ENCODE results near the gene CDCA5.

CDCA5 gene

GRCh38 chr11:65113839-65114238 is 30.0 kb upstream of the CDCA5 start:
- DNase-seq (ENCODE audit: low read depth in 2 of 2), result no peak
- no peak overlapping the region for H3K4me3 ChIP-seq (replicated peaks in 1 of 2; ENCODE audit: low read depth in 2 of 2, low read length in 2 of 2)
- TF ChIP-seq CTCF (IDR thresholded peaks at IDR 0.05; ENCODE audit: low read depth, low read length), result no peak

- no peak for TF ChIP-seq CTCF (IDR thresholded peaks at IDR 0.05; ENCODE audit: low read depth, low read length)
- no peak for DNase-seq (ENCODE audit: low read depth in 2 of 2)
- peak overlapping the region in 1 of 2 donors; percentile 41 for H3K4me3 ChIP-seq (replicated peaks in 1 of 2; ENCODE audit: low read depth in 2 of 2, low read length in 2 of 2)
These were observed 29.5 kb upstream of the CDCA5 start for GRCh38 chr11:65113361-65113756.

GRCh38 chr11:65112546-65113360 is 28.9 kb upstream of the CDCA5 start:
- peak; percentile 43 for TF ChIP-seq CTCF (IDR thresholded peaks at IDR 0.05; ENCODE audit: low read depth, low read length)
- DNase-seq (ENCODE audit: low read depth in 2 of 2), result peak; percentile 40 to 50
- peak overlapping the region; percentile 49 to 59 for H3K4me3 ChIP-seq (replicated peaks in 1 of 2; ENCODE audit: low read depth in 2 of 2, low read length in 2 of 2)

- peak; percentile 92 to 94 for DNase-seq (ENCODE audit: low read depth in 2 of 2)
- TF ChIP-seq CTCF (IDR thresholded peaks at IDR 0.05; ENCODE audit: low read depth, low read length), result no peak
- H3K4me3 ChIP-seq (replicated peaks in 1 of 2; ENCODE audit: low read depth in 2 of 2, low read length in 2 of 2), result peak within 1 kb of the TSS; percentile 49 to 59
These were observed 28.1 kb upstream of the CDCA5 start, which contains the start of gene TM7SF2 for GRCh38 chr11:65111744-65112545. Gene TM7SF2 (plus strand): TSS chr11:65111872. CDS start chr11:65112016, 144 bp downstream.

GRCh38 chr11:65111159-65111743 is 27.4 kb upstream of the CDCA5 start:
- DNase-seq (ENCODE audit: low read depth in 2 of 2), result no peak
- TF ChIP-seq CTCF (IDR thresholded peaks at IDR 0.05; ENCODE audit: low read depth, low read length), result no peak
- no peak overlapping the region for H3K4me3 ChIP-seq (replicated peaks in 1 of 2; ENCODE audit: low read depth in 2 of 2, low read length in 2 of 2)

GRCh38 chr11:65110354-65110861 is 26.6 kb upstream of the CDCA5 start:
- peak; percentile 98 for TF ChIP-seq CTCF (IDR thresholded peaks at IDR 0.05; ENCODE audit: low read depth, low read length)
- DNase-seq (ENCODE audit: low read depth in 2 of 2), result peak; percentile 87
- H3K4me3 ChIP-seq (replicated peaks in 1 of 2; ENCODE audit: low read depth in 2 of 2, low read length in 2 of 2), result no peak overlapping the region
